H1 (cell line): ENCODE data around the gene TSPAN9. TPM values are rescaled to one million over a fixed set of nuclear protein-coding genes. Genes with fewer than 3 reads are reported as not detected.

Experiments used
- CTCF ChIA-PET: fragments of 300-600 bp; sonication (Branson Sonifier 250); formaldehyde crosslinking; loops from one replicate; lab custom pipeline; 2021; ENCODE audit not compliant: partially characterized antibody; lab: Charles Lee
- POLR2A ChIA-PET: fragments of 300-600 bp; sonication (Branson Sonifier 250); formaldehyde crosslinking; loops from one replicate; lab custom pipeline; 2021; ENCODE audit warnings: inconsistent platforms; ENCODE audit not compliant: partially characterized antibody; lab: Charles Lee
- DNase-seq, 2 experiments: peaks; one replicate each; pipeline versions ENCODE4 v3.0.0 to v3.0.0-alpha.2; 2010 to 2022; ENCODE audit warnings: low spot score in 2 of 2, low read depth in 1 of 2, mixed read lengths in 1 of 2
- FAIRE-seq: peaks from 2 replicates; lab custom pipeline; 2011; peaks lifted over from hg19 to GRCh38; lab: Jason Lieb, UNC
- H2AFZ ChIP-seq: 2 replicates; pipeline ENCODE4 v1.8.1; 2012; ENCODE audit warnings: low read length, inconsistent platforms
- H2AK5ac ChIP-seq: 2 replicates; pipeline ENCODE4 v1.6.1; 2013; ENCODE audit warnings: low read depth, low read length
- H2BK120ac ChIP-seq: replicated peaks from 2 replicates; pipeline ENCODE3; 2013; ENCODE audit warnings: low read depth, low read length, inconsistent platforms
- H2BK12ac ChIP-seq: 2 replicates; pipeline ENCODE4 v1.6.1; 2013; ENCODE audit warnings: low read depth, low read length
- H2BK15ac ChIP-seq: 2 replicates; pipeline ENCODE4 v1.6.1; 2013; ENCODE audit warnings: low read length
- H2BK20ac ChIP-seq: 2 replicates; pipeline ENCODE4 v1.6.1; 2013; ENCODE audit warnings: low read length
- H2BK5ac ChIP-seq: 2 replicates; pipeline ENCODE4 v1.6.1; 2013; ENCODE audit warnings: low read depth, low read length
- H3K14ac ChIP-seq: 2 replicates; pipeline ENCODE4 v1.6.1; 2013; ENCODE audit warnings: inconsistent platforms; ENCODE audit not compliant: insufficient read length
- H3K18ac ChIP-seq: 2 replicates; pipeline ENCODE4 v1.6.1; 2013; ENCODE audit warnings: low read length; ENCODE audit errors: extremely low read depth
- H3K23ac ChIP-seq: 2 replicates; pipeline ENCODE4 v1.6.1; 2013; ENCODE audit warnings: inconsistent platforms; ENCODE audit not compliant: insufficient read length
- H3K23me2 ChIP-seq: 2 replicates; pipeline ENCODE4 v1.6.1; 2013; ENCODE audit warnings: low read depth, low read length
- H3K27ac ChIP-seq: 2 replicates; pipeline ENCODE4 v1.6.1; 2011; ENCODE audit warnings: low read depth, low read length, inconsistent platforms
- H3K27me3 ChIP-seq, 4 experiments: replicated peaks in 1 of 4; 1 replicate in 1 of 4; 2 replicates in 3 of 4; pipeline versions ENCODE4 v1.6.1 to v1.8.1; 2011 to 2013; ENCODE audit warnings: low read length in 3 of 4, mild to moderate bottlenecking in 3 of 4, inconsistent platforms in 2 of 4, mixed read lengths in 2 of 4, moderate library complexity in 1 of 4; ENCODE audit not compliant: control insufficient read depth in 3 of 4, insufficient read depth in 3 of 4; ENCODE audit errors: extremely low read depth in 1 of 4
- H3K36me3 ChIP-seq, 4 experiments: 2 replicates each; pipeline versions ENCODE4 v1.6.1 to v1.8.1; 2011 to 2013; ENCODE audit warnings: mild to moderate bottlenecking in 4 of 4, low read length in 3 of 4, moderate library complexity in 2 of 4, control low read depth in 1 of 4, inconsistent platforms in 1 of 4; ENCODE audit not compliant: insufficient read depth in 4 of 4, control insufficient read depth in 2 of 4
- H3K4ac ChIP-seq: replicated peaks from 2 replicates; pipeline ENCODE3; 2013; ENCODE audit warnings: low read length, low read depth, mixed read lengths, inconsistent platforms; ENCODE audit not compliant: insufficient read length
- H3K4me1 ChIP-seq, 4 experiments: replicated peaks in 1 of 4; 1 replicate in 1 of 4; 2 replicates in 3 of 4; pipeline versions ENCODE4 v1.6.1 to v1.8.1; 2011 to 2013; ENCODE audit warnings: low read length in 3 of 4, inconsistent platforms in 2 of 4, mixed read lengths in 1 of 4; ENCODE audit not compliant: insufficient read depth in 4 of 4, control insufficient read depth in 3 of 4
- H3K4me2 ChIP-seq, 2 experiments: 2 replicates each; pipeline versions ENCODE4 v1.6.1 to v1.8.1; 2011 to 2013; ENCODE audit warnings: low read depth in 2 of 2, low read length in 2 of 2, control low read depth in 1 of 2, inconsistent platforms in 1 of 2, mild to moderate bottlenecking in 1 of 2; ENCODE audit not compliant: insufficient read depth in 1 of 2
- H3K4me3 ChIP-seq, 4 experiments: fragments of 200-600, 300-600 bp in 1 of 4; sonication (generic), shearing (Covaris generic), sonication (Bioruptor Twin) in 1 of 4; 2 replicates each; pipeline versions ENCODE4 v1.5.1 to v1.8.1; 2011 to 2016; ENCODE audit warnings: low read length in 4 of 4, low read depth in 3 of 4, control low read depth in 2 of 4, inconsistent platforms in 2 of 4, mild to moderate bottlenecking in 2 of 4, mixed read lengths in 1 of 4, moderate library complexity in 1 of 4; ENCODE audit not compliant: insufficient read depth in 2 of 4; ENCODE audit errors: extremely low read depth in 1 of 4
- H3K56ac ChIP-seq: replicated peaks from 2 replicates; pipeline ENCODE3; 2013; ENCODE audit warnings: low read depth, mild to moderate bottlenecking, mixed read lengths, low read length, inconsistent platforms; ENCODE audit not compliant: insufficient read length
- H3K79me1 ChIP-seq: 2 replicates; pipeline ENCODE4 v1.6.1; 2013; ENCODE audit warnings: low read depth, low read length, control low read depth
- H3K79me2 ChIP-seq, 2 experiments: 2 replicates each; pipeline versions ENCODE4 v1.6.1 to v1.8.1; 2012 to 2013; ENCODE audit warnings: low read length in 2 of 2, mild to moderate bottlenecking in 2 of 2, inconsistent platforms in 1 of 2; ENCODE audit not compliant: insufficient read depth in 2 of 2, control insufficient read depth in 1 of 2
- H3K9ac ChIP-seq, 4 experiments: replicated peaks in 1 of 4; 1 replicate in 1 of 4; 2 replicates in 3 of 4; pipeline versions ENCODE4 v1.6.1 to v1.8.1; 2011 to 2013; ENCODE audit warnings: low read depth in 3 of 4, low read length in 3 of 4, control low read depth in 2 of 4, mild to moderate bottlenecking in 2 of 4, moderate library complexity in 2 of 4, inconsistent platforms in 1 of 4; ENCODE audit errors: extremely low read depth in 1 of 4
- H3K9me3 ChIP-seq, 2 experiments: 2 replicates each; pipeline versions ENCODE4 v1.6.1 to v1.8.1; 2012 to 2013; ENCODE audit warnings: mild to moderate bottlenecking in 2 of 2, moderate library complexity in 2 of 2, control low read depth in 1 of 2, inconsistent platforms in 1 of 2, low read depth in 1 of 2, low read length in 1 of 2, mixed read lengths in 1 of 2; ENCODE audit not compliant: insufficient read depth in 2 of 2
- H4K20me1 ChIP-seq, 2 experiments: replicated peaks in 1 of 2; 2 replicates each; pipeline versions ENCODE3 to v1.8.1; 2011 to 2013; ENCODE audit warnings: inconsistent platforms in 2 of 2, low read length in 2 of 2, mild to moderate bottlenecking in 1 of 2; ENCODE audit not compliant: insufficient read depth in 2 of 2, control insufficient read depth in 1 of 2
- H4K5ac ChIP-seq: 2 replicates; pipeline ENCODE4 v1.6.1; 2013; ENCODE audit warnings: low read length, low read depth, mixed read lengths, inconsistent platforms; ENCODE audit not compliant: insufficient read length
- H4K8ac ChIP-seq: 2 replicates; pipeline ENCODE4 v1.8.0; 2013; ENCODE audit warnings: mild to moderate bottlenecking, moderate library complexity, low read length, inconsistent platforms; ENCODE audit not compliant: insufficient read depth; ENCODE audit errors: extremely low read depth
- H4K91ac ChIP-seq: replicated peaks from 2 replicates; pipeline ENCODE3; 2013; ENCODE audit warnings: low read length, mixed read lengths, inconsistent platforms; ENCODE audit not compliant: insufficient read length
- BRCA1 ChIP-seq: IDR thresholded peaks from 2 replicates; pipeline ENCODE4 v1.6.1; 2012; ENCODE audit warnings: low read depth, low read length, improper control_type of control experiment
- CHD1 ChIP-seq: IDR thresholded peaks from 2 replicates; pipeline ENCODE4 v1.6.1; 2012; ENCODE audit warnings: low read depth, low read length, improper control_type of control experiment
- KDM1A ChIP-seq: fragments of 200-600, 300-600 bp; sonication (generic); IDR thresholded peaks from 2 replicates; pipeline ENCODE4 v1.7.1; 2016; ENCODE audit warnings: mild to moderate bottlenecking, low read length, borderline replicate concordance
- RXRA ChIP-seq: IDR thresholded peaks from 2 replicates; pipeline ENCODE4 v1.6.1; 2011; ENCODE audit warnings: low read depth, mild to moderate bottlenecking, low read length, moderate library complexity; ENCODE audit not compliant: insufficient read depth
- WGBS, 2 experiments: shearing (Covaris generic) in 1 of 2; methylation state at CpG; one replicate each; pipeline versions ENCODE4 v1.1.6 to v1.1.7; 2013 to 2015; ENCODE audit warnings: low lambda C conversion rate in 2 of 2, mixed read lengths in 2 of 2, inconsistent platforms in 1 of 2, low coverage in 1 of 2, missing lambda C conversion rate in 1 of 2; ENCODE audit not compliant: insufficient replicate concordance in 2 of 2, insufficient coverage in 1 of 2, insufficient read length in 1 of 2; ENCODE audit errors: extremely low coverage in 1 of 2, missing lambda C conversion rate in 1 of 2; 5-methylcytosine and 5-hydroxymethylcytosine counted together
- polyA plus RNA-seq, 7 experiments: library from polyadenylated mRNA; depleted of rRNA in 3 of 7; stranded (reverse) in 5 of 7; unstranded in 2 of 7; fragments of >200 nt in 5 of 7; fragments of 200-250 nt in 2 of 7; gene quantifications; 1 replicate in 5 of 7; 2 replicates in 1 of 7; 4 replicates in 1 of 7; pipeline versions ENCODE4 v1.2.1 to v1.2.3, GENCODE V29; 2011 to 2013; ENCODE audit warnings: missing spikeins in 2 of 7, mixed read lengths in 2 of 7
- total RNA-seq: library from RNA; stranded (reverse); fragmentation: NEBNext Ultra II Directional; extraction: Animal tissue kit (Norgen Biotek cat#: 25700); gene quantifications from 2 replicates; pipeline ENCODE4 v1.2.1, GENCODE V29; 2021
- TF ChIP-seq, protein P1 (sequence below): IDR thresholded peaks from 2 replicates; pipeline ENCODE4 v1.6.1; 2012; ENCODE audit warnings: inconsistent platforms

The TSPAN9 gene
- total and polyA plus RNA-seq, 2 of the 8 experiments (the other 6 are each of a cell fraction or from before 2014, with no cell fraction given), result 11.5 to 29.1 TPM

DNA sequence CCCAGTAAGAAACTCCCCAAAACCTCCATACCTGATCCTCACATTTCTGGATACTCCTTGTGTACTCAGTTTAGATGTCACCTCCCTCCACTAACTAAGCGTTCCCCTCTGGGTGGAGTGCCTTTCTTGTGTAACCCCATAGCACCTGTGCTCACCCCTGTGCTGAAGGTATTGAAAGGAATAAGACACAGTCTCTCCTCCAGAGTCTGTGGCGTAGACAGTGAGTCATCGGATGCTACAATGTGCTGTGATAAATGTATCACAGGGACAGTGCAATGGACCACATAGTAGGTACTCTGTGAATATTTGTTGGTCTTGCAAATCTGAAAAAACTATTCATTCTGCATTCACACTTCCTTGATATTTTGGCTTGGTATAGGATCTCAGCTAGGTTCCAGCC, 30.8 kb downstream of the TSPAN9 start:
- CTCF ChIA-PET, result interaction anchor here (0.6 kb wide), 1 partner anchor 8 kb away, joined by 3 read pairs; no protein-coding TSS in a partner anchor
- Histone ChIP-seq H3K79me2 (no peaks in the 10 kb centered on the region), H2BK12ac (no peak overlapping the region), H4K5ac (no peak overlapping the region), H3K27me3 (no peaks in the 10 kb centered on the region), H2BK120ac (no peak overlapping the region), H2AFZ (no peak overlapping the region), H4K20me1 (peaks cover 0 to 5% of the 10 kb centered on the region in 2 experiments), H3K9ac (no peak overlapping the region), H3K27ac (no peak overlapping the region), H2BK20ac (no peak overlapping the region), H3K18ac (no peak overlapping the region)
- no peak for DNase-seq
- POLR2A ChIA-PET, result no interaction called here
- no peak for FAIRE-seq
- WGBS, 2 experiments, result 96% methylated on average over 3 of the region's 3 CpGs; no CpG with 5 or more reads in 1 of the 2 experiments
- TF ChIP-seq RXRA (no peak), KDM1A (no peak), BRCA1 (no peak), CHD1 (no peak)
- TF ChIP-seq, protein P1, sequence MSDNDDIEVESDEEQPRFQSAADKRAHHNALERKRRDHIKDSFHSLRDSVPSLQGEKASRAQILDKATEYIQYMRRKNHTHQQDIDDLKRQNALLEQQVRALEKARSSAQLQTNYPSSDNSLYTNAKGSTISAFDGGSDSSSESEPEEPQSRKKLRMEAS, result no peak
- TF ChIP-seq, all 59 proteins: peak for 0
- Histone ChIP-seq H4K8ac (no peak overlapping the region), H3K23ac (no peak overlapping the region), H2BK15ac (no peak overlapping the region), H3K36me3 (no peaks in the 10 kb centered on the region), H2BK5ac (no peak overlapping the region), H3K4me2 (no peak overlapping the region), H3K14ac (no peak overlapping the region), H3K4me3 (no peak overlapping the region), H2AK5ac (no peak overlapping the region), H3K56ac (no peak overlapping the region), H3K4me1 (peaks cover 0 to 9% (median 4%) of the 10 kb centered on the region in 4 experiments; a peak in 4 of 7 replicates), H3K79me1 (peaks cover 7% of the 10 kb centered on the region; the same call in 1 of the 2 replicates), H3K23me2 (no peaks in the 10 kb centered on the region; the same call in 1 of the 2 replicates), H3K9me3 (no peaks in the 10 kb centered on the region; a peak in 1 of 4 replicates), H3K4ac (no peak overlapping the region), H4K91ac (no peak overlapping the region)
